Pons (tissue), 1 donor: Measurements from ENCODE around the gene ENPEP.

Source experiments
- DNase-seq: peaks from one replicate; pipeline ENCODE4 v3.0.0-alpha.2; 2016; ENCODE audit warnings: low spot score

Gene ENPEP

GRCh38 chr4:110602061-110602460 lies 126.1 kb downstream of the ENPEP start:
- DNase-seq = no peak

GRCh38 chr4:110605077-110605476 lies 129.1 kb downstream of the ENPEP start:
- DNase-seq = no peak

GRCh38 chr4:110609044-110609750 lies 133.2 kb downstream of the ENPEP start:
- DNase-seq = no peak

- DNase-seq = no peak
Measured at GRCh38 chr4:110610620-110610939, 134.6 kb downstream of the ENPEP start.

GRCh38 chr4:110610940-110611831 lies 135.2 kb downstream of the ENPEP start:
- DNase-seq = no peak

- no peak for DNase-seq
Measured at GRCh38 chr4:110611968-110612447, 136.1 kb downstream of the ENPEP start.

GRCh38 chr4:110612631-110613269 lies 136.8 kb downstream of the ENPEP start:
- DNase-seq = no peak

- DNase-seq = no peak
Measured at GRCh38 chr4:110613745-110614144, 137.8 kb downstream of the ENPEP start.

GRCh38 chr4:110614173-110614963 lies 138.4 kb downstream of the ENPEP start:
- DNase-seq = no peak
